Uterus (tissue), 4 donors: ENCODE data around the gene MEIOB. TPM values are rescaled to one million over a fixed set of nuclear protein-coding genes. Genes with fewer than 3 reads are reported as not detected.

Experiments
- DNase-seq, 2 donors: peaks; one replicate each; pipeline ENCODE4 v3.0.0-alpha.2; 2019 to 2020
- H3K27ac ChIP-seq, 2 donors: fragments of 200-600 bp; sonication (generic); 1 replicate in 1 of 2; 2 replicates in 1 of 2; pipeline ENCODE4 v1.5.1; 2016 to 2018
- H3K27me3 ChIP-seq, 2 donors: fragments of 200-600 bp; sonication (generic); one replicate each; pipeline ENCODE4 v1.5.1; 2018 to 2019; ENCODE audit warnings: control low read depth in 1 of 2
- H3K36me3 ChIP-seq, 2 donors: fragments of 200-600 bp; sonication (generic); one replicate each; pipeline ENCODE4 v1.5.1; 2019; ENCODE audit warnings: control low read depth in 1 of 2
- H3K4me1 ChIP-seq, 2 donors: fragments of 200-600 bp; sonication (generic); one replicate each; pipeline ENCODE4 v1.5.1; 2018 to 2019; ENCODE audit warnings: control low read depth in 1 of 2
- H3K4me3 ChIP-seq, 2 donors: fragments of 200-600 bp; sonication (generic); 1 replicate in 1 of 2; 2 replicates in 1 of 2; pipeline ENCODE4 v1.5.1; 2018 to 2019; ENCODE audit warnings: mild to moderate bottlenecking in 1 of 2
- H3K9me3 ChIP-seq, 2 donors: fragments of 200-600 bp; sonication (generic); one replicate each; pipeline ENCODE4 v1.5.1; 2019; ENCODE audit warnings: control low read depth in 1 of 2
- POLR2A ChIP-seq, 2 donors: fragments of 450-650 bp; IDR thresholded peaks; one replicate each; pipeline ENCODE4 v1.6.1; 2016; ENCODE audit warnings: antibody characterized with exemption in 2 of 2, mild to moderate bottlenecking in 1 of 2, moderate library complexity in 1 of 2
- intact Hi-C: fragments of 100-400 bp; cut with DNase I; formaldehyde crosslinking; loops from one replicate; pipeline ENCODE4 v1.15.1; 2023; ENCODE audit warnings: low total_unique reads
- total RNA-seq, 4 donors: library from RNA; depleted of rRNA in 3 of 4; stranded (reverse); fragments of >200 nt in 3 of 4; gene quantifications; one replicate each; pipeline versions ENCODE4 v1.1.0 to v1.2.4, GENCODE V29; 2014 to 2023
- TF ChIP-seq, protein P1 (sequence below), 4 experiments: fragments of 200-600 bp in 2 of 4; fragments of 450-650 bp in 2 of 4; sonication (generic) in 2 of 4; IDR thresholded peaks; one replicate each; pipeline ENCODE4 v1.5.1; 2016 to 2019; ENCODE audit warnings: antibody characterized with exemption in 4 of 4, mild to moderate bottlenecking in 2 of 4, moderate library complexity in 1 of 4
- donor health status: DM: yes; HTN: yes; CAD: no.

MEIOB gene
- total RNA-seq, 4 donors from 2014 or later, result 0.48 to 0.76 TPM; not detected in 2

GRCh38 chr16:1791943-1792812 lies 79.8 kb downstream of the MEIOB start:
- Histone ChIP-seq H3K36me3 (no peaks in the 10 kb centered on the region), H3K27me3 (no peaks in the 10 kb centered on the region), H3K27ac (no peak overlapping the region), H3K4me3 (no peak overlapping the region), H3K4me1 (no peaks in the 10 kb centered on the region), H3K9me3 (no peaks in the 10 kb centered on the region)
- TF ChIP-seq POLR2A (IDR thresholded peaks at IDR 0.05), result no peak
- TF ChIP-seq, protein P1, sequence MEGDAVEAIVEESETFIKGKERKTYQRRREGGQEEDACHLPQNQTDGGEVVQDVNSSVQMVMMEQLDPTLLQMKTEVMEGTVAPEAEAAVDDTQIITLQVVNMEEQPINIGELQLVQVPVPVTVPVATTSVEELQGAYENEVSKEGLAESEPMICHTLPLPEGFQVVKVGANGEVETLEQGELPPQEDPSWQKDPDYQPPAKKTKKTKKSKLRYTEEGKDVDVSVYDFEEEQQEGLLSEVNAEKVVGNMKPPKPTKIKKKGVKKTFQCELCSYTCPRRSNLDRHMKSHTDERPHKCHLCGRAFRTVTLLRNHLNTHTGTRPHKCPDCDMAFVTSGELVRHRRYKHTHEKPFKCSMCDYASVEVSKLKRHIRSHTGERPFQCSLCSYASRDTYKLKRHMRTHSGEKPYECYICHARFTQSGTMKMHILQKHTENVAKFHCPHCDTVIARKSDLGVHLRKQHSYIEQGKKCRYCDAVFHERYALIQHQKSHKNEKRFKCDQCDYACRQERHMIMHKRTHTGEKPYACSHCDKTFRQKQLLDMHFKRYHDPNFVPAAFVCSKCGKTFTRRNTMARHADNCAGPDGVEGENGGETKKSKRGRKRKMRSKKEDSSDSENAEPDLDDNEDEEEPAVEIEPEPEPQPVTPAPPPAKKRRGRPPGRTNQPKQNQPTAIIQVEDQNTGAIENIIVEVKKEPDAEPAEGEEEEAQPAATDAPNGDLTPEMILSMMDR (IDR thresholded peaks at IDR 0.05), result no peak
- intact Hi-C loops, result no loop called here
- DNase-seq, result peak in 1 of 2 donors; percentile 13

DNA sequence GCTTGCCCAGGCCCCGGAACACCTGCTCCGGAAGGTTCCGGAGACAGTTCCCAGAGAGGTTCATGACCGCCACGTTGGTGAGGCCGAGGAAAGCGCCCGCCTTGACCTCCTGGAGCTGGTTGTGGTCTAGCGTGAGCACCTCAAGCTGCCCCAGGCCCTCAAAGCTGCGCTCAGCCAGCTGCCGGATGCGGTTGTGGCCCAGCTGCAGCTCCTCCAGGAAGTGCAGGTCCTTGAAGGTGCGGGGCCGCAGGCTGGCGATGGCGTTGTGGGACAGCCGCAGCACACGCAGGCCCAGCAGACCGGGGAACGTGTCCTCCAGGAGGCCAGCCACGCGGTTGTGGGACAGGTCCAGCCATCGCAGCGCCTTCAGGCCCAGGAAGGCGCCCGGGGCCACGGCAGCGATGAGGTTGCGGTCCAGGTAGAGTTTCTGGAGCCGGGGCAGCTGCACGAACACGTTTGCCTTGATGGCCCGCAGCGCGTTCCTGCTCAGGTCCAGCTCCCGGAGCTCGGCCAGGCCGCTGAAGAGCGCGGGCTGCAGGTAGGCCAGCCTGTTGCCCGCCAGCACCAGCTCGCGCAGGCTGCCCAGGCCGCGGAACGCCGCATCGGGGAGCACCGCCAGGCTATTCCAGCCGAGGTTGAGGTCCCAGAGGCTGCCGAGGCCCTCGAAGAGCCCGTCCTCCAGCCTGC lies 80.6 kb downstream of the MEIOB start:
- H3K36me3 ChIP-seq, result no peaks in the 10 kb centered on the region
- intact Hi-C loops, result no loop called here
- no peak for DNase-seq

DNA sequence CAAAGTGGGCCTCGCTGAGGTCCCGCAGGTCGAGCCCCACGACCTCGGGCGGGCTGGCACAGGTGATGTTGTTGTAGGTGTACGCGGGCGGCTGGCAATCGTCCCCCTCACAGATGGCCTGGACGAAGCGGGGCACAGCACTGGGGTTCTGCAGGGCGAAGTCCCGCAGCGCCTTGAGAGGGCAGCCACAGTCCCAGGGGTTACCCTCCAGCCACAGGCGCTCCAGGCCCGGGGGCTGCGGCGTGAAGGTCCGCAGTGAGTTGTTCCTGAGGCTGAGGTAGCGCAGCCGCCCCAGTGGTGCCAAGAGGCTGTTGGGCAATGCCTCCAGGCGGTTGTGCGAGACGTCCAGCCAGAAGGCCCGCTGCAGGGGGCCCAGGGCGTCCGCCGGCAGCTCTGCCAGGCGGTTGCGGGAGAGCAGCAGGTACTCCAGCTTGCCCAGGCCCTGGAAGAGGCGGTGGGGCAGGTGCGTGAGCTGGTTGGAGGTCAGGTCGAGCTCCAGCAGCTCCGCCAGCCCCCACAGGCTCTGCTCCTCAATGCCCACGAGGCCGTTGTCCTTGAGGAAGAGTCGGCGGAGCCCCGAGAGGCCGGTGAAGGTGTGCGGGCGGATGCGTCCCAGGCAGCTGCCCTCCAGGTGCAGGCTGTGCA lies 81.2 kb downstream of the MEIOB start:
- TF ChIP-seq, protein P1 (IDR thresholded peaks at IDR 0.05), result no peak
- TF ChIP-seq POLR2A (IDR thresholded peaks at IDR 0.05), result no peak
- Histone ChIP-seq H3K4me3 (no peak overlapping the region), H3K27ac (no peak overlapping the region), H3K4me1 (no peaks in the 10 kb centered on the region), H3K36me3 (no peaks in the 10 kb centered on the region), H3K27me3 (no peaks in the 10 kb centered on the region), H3K9me3 (no peaks in the 10 kb centered on the region)
- peak in 1 of 2 donors; percentile 15 for DNase-seq
- intact Hi-C loops, result no loop called here

More for the DNA sequence above, 80.6 kb downstream of the MEIOB start:
- TF ChIP-seq POLR2A (IDR thresholded peaks at IDR 0.05), result no peak
- TF ChIP-seq, protein P1 (IDR thresholded peaks at IDR 0.05), result no peak
- H3K27me3 ChIP-seq, result no peaks in the 10 kb centered on the region
- no peak overlapping the region for H3K4me3 ChIP-seq
- no peaks in the 10 kb centered on the region for H3K9me3 ChIP-seq
- no peaks in the 10 kb centered on the region for H3K4me1 ChIP-seq
- H3K27ac ChIP-seq, result no peak overlapping the region

DNA sequence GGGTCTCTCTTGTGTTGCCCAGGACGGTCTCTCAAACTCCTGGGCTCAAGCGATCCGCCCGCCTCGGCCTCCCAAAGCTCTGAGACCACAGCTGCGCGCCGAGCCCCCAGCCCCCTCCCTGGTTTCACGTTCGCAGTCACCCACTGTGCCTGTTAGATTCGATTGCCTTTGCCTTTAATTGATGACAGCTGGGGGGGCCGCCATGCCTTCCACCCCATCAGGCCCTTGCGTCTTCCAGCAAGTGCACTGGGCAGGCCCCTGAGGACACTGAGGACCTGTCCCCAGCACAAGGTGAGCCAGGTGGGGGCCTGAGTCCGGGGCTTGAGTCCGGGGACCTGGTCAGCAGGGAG lies 81.7 kb downstream of the MEIOB start:
- intact Hi-C loops, result no loop called here
- no peaks in the 10 kb centered on the region for H3K27me3 ChIP-seq
- H3K36me3 ChIP-seq, result no peaks in the 10 kb centered on the region
- DNase-seq, result no peak
- H3K27ac ChIP-seq, result no peak overlapping the region
- TF ChIP-seq, protein P1 (IDR thresholded peaks at IDR 0.05), result no peak
- TF ChIP-seq POLR2A (IDR thresholded peaks at IDR 0.05), result no peak
- H3K4me1 ChIP-seq, result no peaks in the 10 kb centered on the region
- no peaks in the 10 kb centered on the region for H3K9me3 ChIP-seq
- H3K4me3 ChIP-seq, result no peak overlapping the region
